NCI-H510A treated with DMSO at 0.1 percent for 48 hours (cell line): ENCODE results near the gene FSTL4.
A peak's percentile ranks its signal among the peaks of the same experiment; 100 is the strongest.

ENCODE experiments used
- DNase-seq: peaks from one replicate; lab custom pipeline; 2025; lab: John Stamatoyannopoulos, UW

Gene FSTL4

DNA sequence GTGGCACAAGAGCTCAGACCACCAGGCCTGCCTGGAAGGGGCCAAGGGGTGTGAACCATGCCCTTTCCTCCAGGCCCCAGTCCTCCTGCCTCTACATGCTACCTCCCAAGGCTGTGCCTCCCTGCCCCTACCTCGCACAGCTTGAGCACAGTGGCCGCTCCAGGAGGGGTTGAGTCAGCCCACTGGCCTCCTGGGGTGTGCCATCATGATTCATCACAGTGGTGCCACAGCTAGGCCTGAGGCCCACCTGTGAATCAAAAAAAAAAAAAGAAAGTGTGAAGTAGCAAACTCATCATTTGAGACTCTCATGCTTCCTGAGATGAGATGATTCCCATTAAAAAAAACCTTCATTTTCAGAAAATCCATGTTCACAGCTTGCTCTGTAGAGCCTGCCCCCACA, 320.0 kb downstream of the FSTL4 start:
- no peak for DNase-seq

DNA sequence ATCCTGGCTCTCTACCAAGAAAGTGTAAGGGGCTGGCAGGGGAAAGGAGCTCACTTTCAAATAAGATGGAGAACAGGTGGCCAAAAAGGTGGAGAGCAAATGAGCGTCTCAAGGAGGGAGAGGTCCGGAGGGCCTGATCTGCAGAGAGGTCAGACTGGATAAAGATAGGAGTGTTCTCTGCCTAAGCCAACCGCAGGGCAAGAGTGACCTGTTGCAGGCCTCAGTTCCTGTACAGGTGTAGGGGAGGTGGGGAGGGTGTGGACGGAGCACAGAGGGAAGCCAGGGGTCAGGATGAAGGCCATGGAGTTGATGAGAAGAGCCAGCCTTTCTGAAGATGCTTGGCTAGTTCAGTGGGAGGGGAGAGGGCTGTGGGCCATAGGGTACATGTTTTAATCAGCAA, 320.8 kb downstream of the FSTL4 start:
- no peak for DNase-seq

GRCh38 chr5:133290669-133291240, 321.6 kb downstream of the FSTL4 start:
- no peak for DNase-seq

DNA sequence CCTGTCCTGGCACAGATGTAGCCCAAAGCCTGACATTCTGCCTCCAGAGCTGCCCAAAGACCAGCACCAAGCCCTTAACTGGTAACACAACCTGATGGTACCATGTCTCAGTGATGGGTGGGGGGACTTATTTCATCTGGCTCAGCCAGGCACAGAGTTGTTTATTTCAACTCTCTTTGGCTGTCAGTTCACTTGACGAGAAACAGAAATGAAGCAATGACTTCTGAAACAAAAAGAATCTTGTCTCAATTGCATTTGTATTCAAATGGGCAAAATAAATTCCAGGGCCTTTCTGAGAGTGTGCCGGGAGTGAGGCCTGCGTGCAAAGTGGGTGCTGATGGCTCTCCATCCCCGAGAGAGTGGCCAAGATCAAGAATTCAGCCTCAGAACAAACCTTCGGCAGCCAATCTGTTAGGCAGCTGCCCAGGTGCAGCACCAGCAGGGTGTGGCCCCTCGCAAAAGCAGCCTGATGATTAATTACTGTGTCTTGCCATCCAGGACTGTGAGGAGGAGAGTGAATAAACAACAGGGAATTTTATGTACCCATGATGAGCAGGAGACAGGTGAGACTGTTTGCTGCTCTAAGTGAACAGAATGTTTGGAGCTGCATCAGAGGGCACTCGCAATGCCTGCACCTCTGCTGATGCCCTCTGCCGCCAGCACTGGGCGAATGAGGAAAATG, 322.5 kb downstream of the FSTL4 start:
- DNase-seq: peak; percentile 4

DNA sequence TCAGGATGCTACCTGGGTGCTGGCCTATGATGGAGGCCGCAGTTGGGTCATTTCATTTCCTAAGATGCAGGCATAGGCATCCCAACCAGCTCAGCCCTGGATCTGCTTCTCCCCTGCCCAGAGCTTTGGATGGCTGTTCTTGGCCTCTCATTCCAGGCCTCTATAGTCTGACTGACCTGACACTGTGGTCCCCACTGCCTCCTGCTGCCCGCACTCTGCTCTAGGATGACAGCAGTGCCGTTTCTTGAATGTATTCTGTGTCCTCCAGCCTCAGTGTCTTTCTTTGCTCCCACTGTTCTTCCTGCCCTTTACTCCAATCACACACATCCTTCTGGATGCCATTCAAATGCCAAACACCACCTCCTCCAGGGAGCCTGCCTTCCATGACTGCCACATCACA, 324.8 kb downstream of the FSTL4 start:
- no peak for DNase-seq

DNA sequence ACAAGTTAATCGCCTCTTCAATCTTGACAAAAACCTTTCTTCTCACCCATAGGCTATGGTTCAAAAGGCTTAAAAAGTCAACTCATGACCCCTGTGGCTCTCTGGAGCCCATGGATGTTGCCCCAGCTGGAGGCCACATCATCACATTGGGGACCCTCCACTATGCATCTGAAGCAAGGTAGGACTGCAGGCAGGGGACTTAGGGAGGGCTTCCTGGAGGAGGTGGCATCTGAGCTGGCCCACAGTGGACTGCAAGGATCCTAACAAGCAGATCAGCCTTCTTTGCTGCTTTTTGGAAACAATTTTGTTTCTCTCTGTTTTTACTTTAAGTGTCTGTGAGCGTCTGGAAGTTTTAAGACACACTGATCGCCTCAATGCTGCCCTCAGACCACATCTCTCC, 325.9 kb downstream of the FSTL4 start:
- no peak for DNase-seq

DNA sequence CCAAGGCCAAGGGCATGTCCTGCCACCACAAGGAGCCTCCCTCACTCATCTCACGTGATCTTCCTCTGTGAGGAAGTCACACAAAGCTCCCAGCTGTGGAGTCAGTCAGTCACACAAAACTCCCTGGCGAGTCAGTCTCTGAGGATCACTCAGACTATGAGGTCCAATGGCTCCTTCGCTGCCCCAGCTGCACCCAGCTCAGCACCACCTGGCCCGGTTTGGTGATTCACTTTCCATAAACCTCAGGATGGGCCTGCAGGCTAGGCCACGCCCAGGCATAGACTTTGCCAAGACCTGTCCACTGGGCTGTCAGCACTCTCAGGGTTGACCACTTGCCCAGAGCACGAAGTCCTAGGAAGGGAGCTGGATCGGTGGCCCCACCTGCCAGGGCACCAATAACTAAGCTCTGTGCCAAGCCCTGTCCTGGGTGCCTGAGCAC, 326.7 kb downstream of the FSTL4 start:
- DNase-seq: no peak

- DNase-seq: no peak
These were observed 328.0 kb downstream of the FSTL4 start for GRCh38 chr5:133284306-133284705.

GRCh38 chr5:133278317-133278716, 334.0 kb downstream of the FSTL4 start:
- no peak for DNase-seq

DNA sequence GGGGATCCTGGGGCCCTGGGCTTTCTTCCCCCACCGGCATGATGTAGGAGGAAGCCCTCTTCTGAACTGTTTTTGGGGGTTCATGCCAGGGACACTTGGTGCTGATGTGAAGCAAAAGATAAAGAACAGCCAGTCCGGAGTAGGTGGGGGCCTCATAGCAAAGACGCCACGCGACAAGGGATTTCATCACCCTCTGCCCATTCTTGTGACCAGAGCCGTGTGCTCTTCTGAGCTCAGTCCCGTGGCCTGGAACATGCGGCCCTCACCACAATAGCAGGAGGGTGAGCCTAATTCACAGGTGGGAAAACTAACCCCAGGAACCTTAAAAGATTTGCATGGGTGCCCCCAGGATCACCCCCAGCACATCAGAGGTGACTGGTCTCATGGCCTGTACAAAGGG, 334.6 kb downstream of the FSTL4 start:
- DNase-seq: no peak

DNA sequence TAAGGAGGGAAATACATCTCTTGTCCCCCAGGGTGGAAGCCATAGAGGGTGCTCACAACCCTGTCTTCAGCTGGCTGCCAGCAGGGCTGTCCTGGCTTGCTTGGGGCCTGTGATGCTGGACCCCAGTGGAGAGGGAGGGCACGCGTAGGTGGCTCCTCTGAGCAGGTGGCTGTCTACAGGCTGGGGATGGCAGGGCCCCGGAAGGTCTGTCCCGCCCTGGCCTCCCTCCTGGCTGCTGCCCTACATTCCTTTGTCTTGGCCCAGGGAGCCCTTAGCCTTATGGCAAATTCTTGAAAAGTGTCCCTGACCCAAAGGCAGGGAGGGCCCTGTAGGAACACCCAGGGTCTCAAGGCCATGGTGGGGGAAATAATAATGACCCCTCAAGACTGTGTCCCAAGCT, 336.2 kb downstream of the FSTL4 start:
- DNase-seq: no peak

DNA sequence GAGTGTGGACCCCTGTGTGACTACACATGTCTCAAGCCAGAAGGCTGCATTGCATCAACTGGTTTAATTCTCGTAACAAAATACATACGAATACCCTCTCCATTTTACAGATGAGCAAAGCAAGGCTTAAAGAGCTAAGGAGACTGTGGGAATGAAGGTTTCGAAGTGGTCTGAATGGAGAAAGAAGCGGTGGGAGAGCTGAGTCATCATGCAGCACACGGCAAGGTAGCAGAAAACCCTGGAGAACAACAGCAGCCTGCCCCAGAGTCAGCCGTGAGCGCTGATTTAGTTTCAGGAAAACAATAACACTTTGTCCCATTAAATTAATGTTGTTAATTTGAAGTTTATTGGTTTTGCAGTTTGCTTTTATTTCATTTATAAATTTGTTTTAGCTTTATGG, 336.7 kb downstream of the FSTL4 start:
- DNase-seq: no peak

DNA sequence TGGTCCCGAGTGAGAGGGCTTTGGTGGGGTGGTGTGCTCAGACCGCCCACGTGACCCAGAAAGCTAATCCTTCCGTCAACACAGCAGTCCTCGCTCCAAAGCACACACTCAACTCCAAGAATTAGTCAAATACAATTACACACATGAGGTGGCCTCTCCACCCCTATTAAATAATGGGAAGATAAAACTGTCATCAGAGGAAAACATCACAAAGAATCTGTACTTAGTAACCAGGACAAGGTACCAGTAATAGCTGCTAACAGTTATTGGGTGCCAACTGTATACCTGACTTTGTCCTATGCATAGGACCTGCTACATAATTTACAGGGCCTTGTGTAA, 337.8 kb downstream of the FSTL4 start:
- DNase-seq: no peak

DNA sequence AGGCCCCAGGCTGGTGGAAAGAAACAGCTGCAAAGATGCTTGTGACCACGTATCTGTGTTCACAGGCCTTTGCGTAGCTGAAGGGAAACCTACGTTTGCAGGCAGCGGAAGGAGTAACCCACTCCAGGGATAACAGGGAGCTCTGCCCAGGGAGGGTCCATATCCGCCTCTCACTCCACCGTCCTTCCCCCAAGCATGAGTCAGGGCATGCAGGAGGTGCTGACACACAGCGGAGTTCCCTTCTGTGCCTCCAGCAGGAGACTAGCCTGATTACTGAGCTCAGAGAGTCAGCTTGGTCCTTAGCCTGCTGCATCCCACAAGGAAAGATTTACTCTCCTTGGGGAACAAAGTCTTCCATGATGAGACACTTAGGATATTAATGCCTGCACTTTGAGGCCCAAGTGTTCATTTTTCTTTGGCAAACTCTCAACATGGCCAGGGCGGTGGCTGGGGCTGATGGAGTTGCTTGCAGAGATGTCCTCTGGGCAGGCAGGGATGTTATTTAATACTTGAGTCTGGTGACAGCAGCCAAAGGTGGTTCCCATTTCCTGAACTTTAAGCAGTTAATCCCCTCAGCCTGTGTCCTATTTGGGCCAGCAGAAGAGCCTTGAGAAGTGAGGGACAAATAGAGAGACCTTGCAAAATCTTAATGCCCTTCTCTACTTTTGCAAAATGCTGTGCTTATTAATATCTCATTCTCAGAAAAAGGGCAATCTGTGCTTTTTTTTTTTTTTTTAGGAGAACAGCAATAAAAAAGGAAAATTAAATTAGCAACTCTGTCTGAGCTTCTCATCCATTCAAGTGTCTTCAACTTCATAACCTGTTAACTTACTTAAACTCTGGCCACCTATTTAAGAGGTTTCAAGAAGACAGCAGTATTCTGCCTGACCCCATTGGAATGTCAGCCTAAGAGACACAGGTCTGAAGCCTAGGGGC, 338.4 kb downstream of the FSTL4 start:
- DNase-seq: no peak

- no peak for DNase-seq
These were observed 340.0 kb downstream of the FSTL4 start for GRCh38 chr5:133272345-133272744.

GRCh38 chr5:133271606-133272005, 340.7 kb downstream of the FSTL4 start:
- no peak for DNase-seq

DNA sequence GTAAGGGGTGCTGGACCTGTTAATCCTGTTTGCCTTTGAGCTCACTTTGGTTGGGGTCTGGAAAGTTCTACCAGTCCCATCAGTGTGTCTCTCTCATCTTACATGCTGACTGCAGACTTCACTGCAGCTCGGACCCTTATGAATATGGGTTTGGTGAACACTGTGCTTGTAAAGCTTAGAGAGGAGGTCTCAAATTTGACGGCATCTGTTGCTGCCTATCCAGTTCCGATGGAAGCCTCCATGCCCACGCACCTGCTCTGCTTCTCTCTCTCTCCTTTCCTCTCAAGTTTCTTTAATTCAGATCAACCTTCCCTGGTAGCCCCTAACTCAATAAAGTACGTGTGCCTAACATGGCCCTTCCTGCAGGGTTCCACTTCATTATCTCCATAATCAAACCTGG, 342.6 kb downstream of the FSTL4 start:
- no peak for DNase-seq

DNA sequence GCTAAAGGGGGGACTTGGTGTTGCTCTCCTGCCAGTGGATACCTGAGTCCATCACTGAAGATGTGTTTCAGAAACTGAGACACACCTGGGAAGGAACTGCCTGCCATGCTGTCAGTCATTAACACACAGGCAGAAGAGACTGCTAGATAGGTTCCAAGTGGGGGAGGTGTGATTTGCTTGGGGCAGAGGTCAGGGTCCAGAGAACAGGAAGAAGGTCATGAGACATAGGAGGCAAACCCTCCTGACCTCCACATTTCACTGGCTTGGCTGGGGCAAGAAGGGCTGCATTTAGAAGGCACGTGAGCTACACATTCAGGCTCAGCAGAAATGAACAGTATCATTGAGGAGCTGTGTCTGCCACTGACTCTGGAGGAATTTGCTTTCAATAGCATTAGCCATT, 344.7 kb downstream of the FSTL4 start:
- no peak for DNase-seq

DNA sequence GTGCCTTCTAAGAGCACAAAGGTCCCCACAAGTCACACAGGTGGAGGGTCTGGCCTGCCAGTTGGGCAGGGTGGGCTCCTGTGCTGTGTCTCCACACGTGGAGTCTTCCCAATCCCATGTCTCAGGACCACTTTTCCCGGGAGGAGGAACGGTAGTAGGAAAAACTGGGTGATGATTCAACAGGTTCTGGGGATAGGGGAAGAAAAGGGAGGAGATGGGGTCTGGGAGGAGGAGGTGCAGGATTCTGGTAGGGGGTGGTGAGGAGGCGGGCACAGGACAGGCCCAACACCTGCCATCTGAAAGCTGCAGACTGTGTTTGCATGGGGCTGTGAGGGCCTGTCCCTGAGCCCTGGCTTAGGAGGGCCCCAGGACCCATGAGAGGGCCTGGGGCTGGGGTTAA, 345.4 kb downstream of the FSTL4 start:
- DNase-seq: no peak

DNA sequence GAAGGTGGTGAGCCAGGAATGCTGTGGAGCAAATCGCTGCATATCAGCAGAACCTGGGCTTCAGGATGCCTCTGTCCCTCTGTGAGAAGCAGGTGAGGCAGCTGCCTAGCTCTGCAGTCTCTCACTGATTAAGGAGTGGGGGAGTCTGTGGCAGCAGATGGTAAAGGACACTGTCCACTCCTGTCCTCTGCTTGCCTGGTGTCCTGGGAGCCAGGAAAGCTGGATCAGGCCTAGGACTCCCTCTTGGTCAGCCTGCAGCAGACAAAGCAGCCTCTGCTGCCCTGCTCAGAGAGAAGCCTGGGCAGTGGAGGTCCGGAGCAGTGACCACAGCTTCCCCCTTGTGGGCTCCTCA, 345.8 kb downstream of the FSTL4 start:
- DNase-seq: no peak

DNA sequence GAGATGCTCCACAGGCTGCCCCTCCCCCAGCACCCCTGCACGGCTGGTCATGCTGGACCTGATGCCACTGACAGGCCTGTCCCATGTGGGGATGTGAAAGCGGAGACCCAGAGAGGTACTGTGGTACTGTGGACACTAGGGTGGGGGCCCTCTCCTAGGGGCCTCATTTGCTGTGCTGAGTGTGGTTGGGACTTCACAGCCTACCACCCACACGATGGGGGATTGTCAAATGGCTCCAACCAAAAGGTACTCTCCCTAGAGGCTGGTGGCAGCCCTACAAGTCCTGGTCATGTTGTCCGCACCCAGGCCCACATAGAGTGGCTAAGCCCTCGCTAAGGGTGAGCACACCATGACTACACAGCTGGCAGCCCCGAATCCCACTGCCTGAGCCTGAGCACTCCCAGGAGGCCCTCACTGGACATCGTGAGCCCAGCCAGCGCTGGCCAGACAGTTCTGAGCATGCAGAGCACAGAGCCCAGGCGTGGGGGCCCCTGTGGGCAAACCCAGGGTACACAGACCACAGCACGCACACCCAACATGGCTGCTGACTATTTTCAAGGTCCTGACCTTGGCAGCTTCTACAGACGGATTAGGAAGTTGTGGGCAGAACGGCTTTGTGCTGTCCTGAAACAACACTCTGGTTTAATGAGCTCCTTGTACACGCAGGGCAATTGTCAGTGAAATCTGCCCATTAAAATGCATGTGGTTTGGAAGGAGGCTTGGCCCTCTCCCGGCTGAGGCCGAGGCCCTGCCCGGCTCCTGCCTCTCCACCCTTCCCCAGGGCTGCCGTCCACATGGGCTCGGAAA, 346.4 kb downstream of the FSTL4 start:
- no peak for DNase-seq

- DNase-seq: no peak
These were observed 347.1 kb downstream of the FSTL4 start for GRCh38 chr5:133265257-133265656.
